SU-DHL-6 (cell line): ENCODE results near the gene RARB.

ENCODE experiments used
- EZH2phosphoT487 ChIP-seq: fragments of 200-600 bp; sonication (generic), shearing (Covaris generic); conservative IDR thresholded peaks from 2 replicates; pipeline ENCODE4 v1.6.1; 2018; ENCODE audit warnings: mild to moderate bottlenecking, antibody characterized with exemption, low read length, moderate library complexity, mixed read lengths
- TF ChIP-seq, protein P1 (sequence below): fragments of 200-600 bp; sonication (generic); IDR thresholded peaks from one replicate; pipeline ENCODE4 v1.5.1; 2017; ENCODE audit warnings: antibody characterized with exemption, mild to moderate bottlenecking, low read length, moderate library complexity; ENCODE audit not compliant: insufficient read depth, poor library complexity, severe bottlenecking

DNA sequence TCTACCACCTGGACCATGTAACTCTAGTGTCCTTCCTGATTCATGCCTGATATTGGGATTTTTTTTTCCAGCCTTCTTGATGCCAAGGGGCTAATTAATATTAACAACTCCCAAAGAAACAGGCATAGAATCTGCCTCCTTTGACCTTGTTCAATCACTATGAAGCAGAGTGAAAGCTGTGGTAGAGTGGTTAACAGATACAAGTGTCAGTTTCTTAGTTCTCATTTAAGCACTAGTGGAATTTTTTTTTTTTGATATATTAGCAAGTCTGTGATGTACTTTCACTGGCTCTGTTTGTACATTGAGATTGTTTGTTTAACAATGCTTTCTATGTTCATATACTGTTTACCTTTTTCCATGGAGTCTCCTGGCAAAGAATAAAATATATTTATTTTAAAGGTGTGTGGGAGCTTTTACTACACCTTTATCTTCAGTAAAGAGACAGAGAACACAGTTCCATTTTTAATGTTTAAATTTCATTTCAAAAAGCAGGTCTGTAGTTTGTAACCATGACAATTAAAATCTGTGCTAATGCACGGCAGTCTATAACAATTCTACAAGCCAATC lies 169.6 kb downstream of the RARB start:
- TF ChIP-seq, protein P1, sequence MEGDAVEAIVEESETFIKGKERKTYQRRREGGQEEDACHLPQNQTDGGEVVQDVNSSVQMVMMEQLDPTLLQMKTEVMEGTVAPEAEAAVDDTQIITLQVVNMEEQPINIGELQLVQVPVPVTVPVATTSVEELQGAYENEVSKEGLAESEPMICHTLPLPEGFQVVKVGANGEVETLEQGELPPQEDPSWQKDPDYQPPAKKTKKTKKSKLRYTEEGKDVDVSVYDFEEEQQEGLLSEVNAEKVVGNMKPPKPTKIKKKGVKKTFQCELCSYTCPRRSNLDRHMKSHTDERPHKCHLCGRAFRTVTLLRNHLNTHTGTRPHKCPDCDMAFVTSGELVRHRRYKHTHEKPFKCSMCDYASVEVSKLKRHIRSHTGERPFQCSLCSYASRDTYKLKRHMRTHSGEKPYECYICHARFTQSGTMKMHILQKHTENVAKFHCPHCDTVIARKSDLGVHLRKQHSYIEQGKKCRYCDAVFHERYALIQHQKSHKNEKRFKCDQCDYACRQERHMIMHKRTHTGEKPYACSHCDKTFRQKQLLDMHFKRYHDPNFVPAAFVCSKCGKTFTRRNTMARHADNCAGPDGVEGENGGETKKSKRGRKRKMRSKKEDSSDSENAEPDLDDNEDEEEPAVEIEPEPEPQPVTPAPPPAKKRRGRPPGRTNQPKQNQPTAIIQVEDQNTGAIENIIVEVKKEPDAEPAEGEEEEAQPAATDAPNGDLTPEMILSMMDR: no peak
- TF ChIP-seq EZH2phosphoT487: no peak
